Measurements from ENCODE around the gene TBXT.
"Not testable (repeated sequence)": the region's sequence is repeated elsewhere in the genome, so short reads cannot be mapped to it uniquely, and the experiment has no call there.

The TBXT gene

DNA sequence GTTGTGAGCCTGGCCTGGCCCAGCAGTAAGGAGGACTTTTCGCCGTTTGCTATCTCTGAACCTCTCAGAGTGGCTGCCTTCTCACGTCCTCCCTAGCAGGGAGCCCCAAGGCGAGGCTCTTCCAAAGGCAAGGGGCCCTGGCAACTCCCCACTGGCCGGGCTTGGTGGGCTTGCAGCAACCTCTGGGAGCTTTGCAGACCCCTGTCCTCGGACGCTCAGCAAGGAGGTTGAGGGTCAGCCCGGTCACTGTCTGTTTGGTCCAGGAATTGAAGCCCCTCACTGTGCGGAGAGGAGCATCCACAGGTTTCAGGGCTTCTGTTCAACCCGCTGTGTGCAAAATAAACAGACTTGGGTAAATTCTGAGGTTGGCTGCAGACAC, 28.2 kb upstream of the TBXT start:
- Histone ChIP-seq H3K27me3 (ENCODE audit: control insufficient read depth, insufficient read depth, low read length) (peaks cover 31% of the 10 kb centered on the region), H3K4me3 (ENCODE audit: low read depth, low read length) (no peak overlapping the region), H3K27ac (ENCODE audit: low read depth, low read length) (no peak overlapping the region)

DNA sequence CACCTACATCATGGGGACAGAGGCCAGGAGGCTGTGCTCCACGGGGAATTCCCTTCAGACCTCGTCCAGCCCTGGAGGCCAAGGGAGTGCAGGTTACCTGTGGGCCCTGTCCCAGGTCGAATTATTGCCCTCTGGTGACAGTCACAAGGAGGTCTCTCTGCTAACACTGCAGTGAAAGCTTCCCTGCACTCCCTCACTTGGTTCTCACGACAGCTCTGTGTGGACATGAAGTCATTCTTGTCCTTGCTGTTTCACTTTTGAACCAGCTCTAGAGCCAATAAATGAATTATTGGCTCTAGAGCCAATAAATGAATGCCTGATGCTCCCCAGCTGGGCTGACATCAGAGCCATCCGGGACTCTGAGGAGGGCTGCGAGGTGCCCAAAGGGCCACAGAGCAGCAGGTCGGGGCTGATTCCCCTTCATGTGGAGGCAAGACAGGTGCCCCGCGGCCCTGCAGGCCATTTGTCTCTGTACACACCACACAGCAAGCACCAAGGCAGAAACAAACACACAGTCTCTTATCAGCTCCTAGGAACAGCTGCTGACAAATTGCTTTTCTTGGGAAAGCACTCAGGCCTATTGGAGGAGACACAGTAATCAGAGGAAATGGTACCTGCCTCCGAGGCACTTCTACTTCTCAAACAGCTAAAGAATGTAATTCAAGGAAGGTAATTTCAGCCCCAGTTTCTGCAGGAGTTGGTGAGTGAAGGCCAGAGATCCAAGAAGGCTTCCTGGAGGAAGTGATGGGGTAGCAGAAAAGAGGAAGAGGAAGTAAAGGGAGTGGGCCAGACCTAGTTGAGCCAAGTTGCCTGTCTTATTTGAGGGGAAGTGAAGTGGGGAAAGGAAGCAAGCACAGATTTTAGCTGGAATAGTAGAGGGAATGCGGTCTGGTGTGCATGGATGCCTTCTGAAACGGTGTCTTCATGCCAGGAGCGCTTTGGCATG, 27.5 kb upstream of the TBXT start:
- Histone ChIP-seq H3K4me1 (ENCODE audit: control insufficient read depth, insufficient read depth, low read length) (peaks cover 3% of the 10 kb centered on the region), H3K36me3 (ENCODE audit: control insufficient read depth, insufficient read depth, low read length) (no peaks in the 10 kb centered on the region), H3K4me3 (ENCODE audit: low read depth, low read length) (no peak overlapping the region), H3K9me3 (ENCODE audit: control insufficient read depth, insufficient read depth, low read length) (no peaks in the 10 kb centered on the region), H3K27me3 (ENCODE audit: control insufficient read depth, insufficient read depth, low read length) (peaks cover 31% of the 10 kb centered on the region), H3K9ac (ENCODE audit: low read depth, low read length) (no peak overlapping the region), H3K27ac (ENCODE audit: low read depth, low read length) (no peak overlapping the region)

More for the DNA sequence above, 28.2 kb upstream of the TBXT start:
- no peak overlapping the region for H3K9ac ChIP-seq (ENCODE audit: low read depth, low read length)
- no peaks in the 10 kb centered on the region for H3K9me3 ChIP-seq (ENCODE audit: control insufficient read depth, insufficient read depth, low read length)
- H3K36me3 ChIP-seq (ENCODE audit: control insufficient read depth, insufficient read depth, low read length), result no peaks in the 10 kb centered on the region
- H3K4me1 ChIP-seq (ENCODE audit: control insufficient read depth, insufficient read depth, low read length), result peaks cover 3% of the 10 kb centered on the region

GRCh38 chr6:166192557-166192956, 24.9 kb upstream of the TBXT start:
- no peaks in the 10 kb centered on the region for H3K9me3 ChIP-seq (ENCODE audit: control insufficient read depth, insufficient read depth, low read length)
- H3K27ac ChIP-seq (ENCODE audit: low read depth, low read length), result no peak overlapping the region
- peaks cover 20% of the 10 kb centered on the region for H3K27me3 ChIP-seq (ENCODE audit: control insufficient read depth, insufficient read depth, low read length)
- H3K36me3 ChIP-seq (ENCODE audit: control insufficient read depth, insufficient read depth, low read length), result no peaks in the 10 kb centered on the region
- H3K9ac ChIP-seq (ENCODE audit: low read depth, low read length), result no peak overlapping the region
- no peak overlapping the region for H3K4me3 ChIP-seq (ENCODE audit: low read depth, low read length)
- H3K4me1 ChIP-seq (ENCODE audit: control insufficient read depth, insufficient read depth, low read length), result peaks cover 3% of the 10 kb centered on the region

- H3K27me3 ChIP-seq (ENCODE audit: control insufficient read depth, insufficient read depth, low read length), result peaks cover 19% of the 10 kb centered on the region
- H3K4me3 ChIP-seq (ENCODE audit: low read depth, low read length), result no peak overlapping the region
- no peaks in the 10 kb centered on the region for H3K9me3 ChIP-seq (ENCODE audit: control insufficient read depth, insufficient read depth, low read length)
Observed at GRCh38 chr6:166192136-166192535, 24.5 kb upstream of the TBXT start.

DNA sequence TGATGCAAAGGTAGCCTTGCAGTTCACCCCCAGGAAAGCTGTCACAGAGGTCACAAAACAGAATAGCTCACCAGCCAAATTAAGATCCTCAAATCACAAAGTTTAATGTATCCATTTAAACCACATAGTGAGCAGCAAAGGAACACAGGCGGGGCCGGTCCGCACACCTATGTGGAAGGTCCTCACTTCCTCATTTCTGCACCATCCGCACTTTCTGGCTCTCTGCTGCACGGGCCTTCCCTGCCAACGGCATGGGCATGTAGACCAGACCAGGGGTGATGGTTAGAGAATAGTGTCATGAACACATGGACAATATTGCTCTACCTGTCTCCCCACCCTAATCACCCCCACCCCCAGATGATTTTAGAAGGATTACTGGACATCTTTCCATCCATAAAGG, 12.1 kb upstream of the TBXT start:
- Histone ChIP-seq H3K4me3 (ENCODE audit: low read depth, low read length) (no peak overlapping the region), H3K4me1 (ENCODE audit: control insufficient read depth, insufficient read depth, low read length) (no peaks in the 10 kb centered on the region), H3K36me3 (ENCODE audit: control insufficient read depth, insufficient read depth, low read length) (no peaks in the 10 kb centered on the region), H3K9me3 (ENCODE audit: control insufficient read depth, insufficient read depth, low read length) (no peaks in the 10 kb centered on the region), H3K27ac (ENCODE audit: low read depth, low read length) (no peak overlapping the region), H3K9ac (ENCODE audit: low read depth, low read length) (no peak overlapping the region), H3K27me3 (ENCODE audit: control insufficient read depth, insufficient read depth, low read length) (peaks cover 10% of the 10 kb centered on the region)

More at GRCh38 chr6:166192136-166192535, 24.5 kb upstream of the TBXT start:
- Histone ChIP-seq H3K27ac (ENCODE audit: low read depth, low read length) (no peak overlapping the region), H3K9ac (ENCODE audit: low read depth, low read length) (no peak overlapping the region), H3K4me1 (ENCODE audit: control insufficient read depth, insufficient read depth, low read length) (peaks cover 3% of the 10 kb centered on the region; the same call in 1 of the 2 replicates), H3K36me3 (ENCODE audit: control insufficient read depth, insufficient read depth, low read length) (no peaks in the 10 kb centered on the region)

DNA sequence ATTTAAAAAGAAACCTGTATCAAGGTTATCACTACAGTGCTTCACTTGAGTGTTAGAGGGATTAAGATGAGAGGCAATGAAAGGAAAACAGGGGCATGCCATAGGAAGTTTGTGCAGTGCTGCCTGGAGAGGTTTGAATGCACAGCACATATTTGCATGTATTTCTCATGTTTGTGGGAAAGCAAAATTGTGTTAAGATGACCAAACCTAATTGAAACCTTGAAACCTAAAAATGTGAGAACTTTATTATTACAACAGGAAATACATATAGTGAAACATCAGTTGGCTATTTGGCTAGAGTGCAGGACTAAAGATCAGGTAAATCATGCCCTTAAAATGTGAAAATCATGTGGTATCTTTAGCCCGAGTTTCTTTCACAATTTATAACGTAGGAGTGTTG, 8.5 kb upstream of the TBXT start:
- no peaks in the 10 kb centered on the region for H3K36me3 ChIP-seq (ENCODE audit: control insufficient read depth, insufficient read depth, low read length)
- peaks cover 45% of the 10 kb centered on the region for H3K27me3 ChIP-seq (ENCODE audit: control insufficient read depth, insufficient read depth, low read length)
- peaks cover 15% of the 10 kb centered on the region for H3K4me1 ChIP-seq (ENCODE audit: control insufficient read depth, insufficient read depth, low read length)
- no peak overlapping the region for H3K4me3 ChIP-seq (ENCODE audit: low read depth, low read length)
- H3K27ac ChIP-seq (ENCODE audit: low read depth, low read length), result no peak overlapping the region
- no peaks in the 10 kb centered on the region for H3K9me3 ChIP-seq (ENCODE audit: control insufficient read depth, insufficient read depth, low read length)
- H3K9ac ChIP-seq (ENCODE audit: low read depth, low read length), result no peak overlapping the region

GRCh38 chr6:166175093-166175492, 7.4 kb upstream of the TBXT start:
- H3K9ac ChIP-seq (ENCODE audit: low read depth, low read length); H3K27ac ChIP-seq (ENCODE audit: low read depth, low read length); H3K36me3 ChIP-seq (ENCODE audit: control insufficient read depth, insufficient read depth, low read length); H3K9me3 ChIP-seq (ENCODE audit: control insufficient read depth, insufficient read depth, low read length); H3K4me3 ChIP-seq (ENCODE audit: low read depth, low read length): not testable (repeated sequence)
- Histone ChIP-seq H3K4me1 (ENCODE audit: control insufficient read depth, insufficient read depth, low read length) (peaks cover 21% of the 10 kb centered on the region), H3K27me3 (ENCODE audit: control insufficient read depth, insufficient read depth, low read length) (peaks cover 51% of the 10 kb centered on the region)

- H3K9me3 ChIP-seq (ENCODE audit: control insufficient read depth, insufficient read depth, low read length), result no peaks in the 10 kb centered on the region
- peaks cover 28% of the 10 kb centered on the region for H3K4me1 ChIP-seq (ENCODE audit: control insufficient read depth, insufficient read depth, low read length)
- no peaks in the 10 kb centered on the region for H3K36me3 ChIP-seq (ENCODE audit: control insufficient read depth, insufficient read depth, low read length)
- no peak overlapping the region for H3K4me3 ChIP-seq (ENCODE audit: low read depth, low read length)
- peaks cover 62% of the 10 kb centered on the region for H3K27me3 ChIP-seq (ENCODE audit: control insufficient read depth, insufficient read depth, low read length)
- H3K9ac ChIP-seq (ENCODE audit: low read depth, low read length), result no peak overlapping the region
- H3K27ac ChIP-seq (ENCODE audit: low read depth, low read length), result no peak overlapping the region
Observed at GRCh38 chr6:166174031-166174430, 6.4 kb upstream of the TBXT start.

DNA sequence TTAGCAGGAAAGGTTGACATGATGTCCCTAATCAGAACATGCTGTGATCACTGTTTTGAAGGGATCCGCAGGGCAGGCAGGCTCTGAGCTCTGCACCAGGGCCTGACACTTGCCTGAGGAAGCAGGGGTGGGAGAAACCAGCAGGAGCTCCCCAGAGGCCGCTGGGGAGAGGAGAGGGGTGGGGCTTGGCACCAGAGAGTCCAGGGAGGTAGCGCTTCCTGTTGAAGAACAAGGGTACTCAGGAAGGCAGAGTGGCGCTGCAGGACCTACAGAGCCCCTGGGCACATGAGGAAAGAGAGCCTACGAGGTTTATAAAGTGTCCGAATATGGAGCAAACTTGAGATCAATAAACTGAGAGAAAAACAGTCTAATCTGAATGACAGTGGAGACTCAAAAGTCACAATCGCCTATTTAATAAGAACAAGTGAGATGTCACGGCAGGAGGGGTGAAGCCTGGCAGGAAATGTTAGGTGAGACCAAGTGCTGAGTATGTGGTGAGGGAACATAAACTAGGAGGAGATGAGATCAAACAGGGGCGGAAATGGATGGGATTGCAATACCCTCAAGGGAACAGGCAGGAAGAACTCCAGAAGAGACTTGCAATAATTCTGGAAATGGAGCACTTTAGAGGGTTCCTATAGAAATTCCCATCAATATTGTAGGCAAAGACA, 5.8 kb upstream of the TBXT start:
- peaks cover 68% of the 10 kb centered on the region for H3K27me3 ChIP-seq (ENCODE audit: control insufficient read depth, insufficient read depth, low read length)
- peaks cover 33% of the 10 kb centered on the region for H3K4me1 ChIP-seq (ENCODE audit: control insufficient read depth, insufficient read depth, low read length)
- no peak overlapping the region for H3K27ac ChIP-seq (ENCODE audit: low read depth, low read length)
- peak overlapping the region; percentile 45; the same call in 1 of the 2 replicates for H3K4me3 ChIP-seq (ENCODE audit: low read depth, low read length)
- H3K9me3 ChIP-seq (ENCODE audit: control insufficient read depth, insufficient read depth, low read length), result no peaks in the 10 kb centered on the region
- no peak overlapping the region for H3K9ac ChIP-seq (ENCODE audit: low read depth, low read length)
- no peaks in the 10 kb centered on the region for H3K36me3 ChIP-seq (ENCODE audit: control insufficient read depth, insufficient read depth, low read length)

DNA sequence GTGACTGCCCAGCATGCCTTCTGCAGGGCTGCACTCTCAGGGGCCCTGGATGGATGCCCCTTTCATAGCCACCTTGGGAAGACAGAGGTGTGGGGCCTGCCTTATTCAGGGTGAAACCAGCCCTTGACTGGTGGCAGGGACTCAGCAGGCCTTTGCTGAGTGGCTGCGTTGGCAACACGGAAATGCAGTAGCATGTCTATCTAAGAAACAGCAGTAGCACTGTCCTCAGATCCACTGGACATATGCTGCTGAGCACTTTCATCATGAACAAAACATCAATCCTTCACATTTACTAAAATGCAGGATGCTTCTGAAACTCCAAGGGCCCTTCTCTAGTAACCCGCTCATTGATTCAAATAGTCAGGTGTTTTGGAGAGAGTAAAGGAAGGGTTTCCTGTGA, 4.9 kb upstream of the TBXT start:
- Histone ChIP-seq H3K27ac (ENCODE audit: low read depth, low read length) (no peak overlapping the region), H3K4me1 (ENCODE audit: control insufficient read depth, insufficient read depth, low read length) (peaks cover 33% of the 10 kb centered on the region), H3K27me3 (ENCODE audit: control insufficient read depth, insufficient read depth, low read length) (peaks cover 72% of the 10 kb centered on the region), H3K9ac (ENCODE audit: low read depth, low read length) (no peak overlapping the region), H3K9me3 (ENCODE audit: control insufficient read depth, insufficient read depth, low read length) (no peaks in the 10 kb centered on the region), H3K4me3 (ENCODE audit: low read depth, low read length) (no peak overlapping the region), H3K36me3 (ENCODE audit: control insufficient read depth, insufficient read depth, low read length) (no peaks in the 10 kb centered on the region)

Measured in HUES48 (cell line).